ENCODE results near the gene SVIL. TPM values are rescaled to one million over a fixed set of nuclear protein-coding genes. Genes with fewer than 3 reads are reported as not detected.

Gene SVIL
- polyA plus RNA-seq, 1 donor (not counting 4 experiments of a cell fraction or from before 2014, with no cell fraction given), result 16.2 TPM

GRCh38 chr10:29414501-29414900 lies 220.3 kb downstream of the SVIL start:
- Histone ChIP-seq H3K27ac (ENCODE audit: control insufficient read depth, insufficient read depth, low read length) (no peak overlapping the region), H3K9me1 (ENCODE audit: control insufficient read depth, extremely low read depth, insufficient read depth, low read length) (no peaks in the 10 kb centered on the region), H3K9me3 (ENCODE audit: control insufficient read depth, low read depth, low read length) (no peaks in the 10 kb centered on the region), H3K4me2 (ENCODE audit: control insufficient read depth, extremely low read depth, insufficient read depth, low read depth, low read length) (no peak overlapping the region), H3K4me1 (ENCODE audit: control insufficient read depth, extremely low read depth, insufficient read depth, low read length) (peaks cover 9% of the 10 kb centered on the region), H3K4me3 (ENCODE audit: control insufficient read depth in 2 of 3, extremely low read depth in 1 of 3, insufficient read depth in 2 of 3, low read depth in 1 of 3, low read length in 3 of 3) (no peak overlapping the region), H3K27me3 (ENCODE audit: control insufficient read depth, extremely low read depth, insufficient read depth, low read length) (no peaks in the 10 kb centered on the region), H3K79me2 (ENCODE audit: control insufficient read depth, insufficient read depth, low read length) (peaks cover 88% of the 10 kb centered on the region), H2AFZ (ENCODE audit: control insufficient read depth, low read length) (no peak overlapping the region), H3K9ac (ENCODE audit: control insufficient read depth, extremely low read depth, insufficient read depth, low read length) (no peak overlapping the region), H4K20me1 (ENCODE audit: control insufficient read depth, extremely low read depth, insufficient read depth, low read length) (peaks cover 3% of the 10 kb centered on the region), H3K36me3 (ENCODE audit: control insufficient read depth in 2 of 2, extremely low read depth in 1 of 2, insufficient read depth in 2 of 2, low read length in 2 of 2) (peaks cover 0 to 2% of the 10 kb centered on the region in 2 experiments)
- DNase-seq (ENCODE audit: low read depth, low spot score) (no peak), FAIRE-seq (no peak)
- dilution Hi-C loops (cut with MboI; ENCODE audit: extremely low pct_ligation_motif_present, low sequenced_read_pairs), result no loop called here
- no peak for TF ChIP-seq CTCF (optimal IDR thresholded peaks at IDR 0.05 in 1 of 3, IDR thresholded peaks at IDR 0.05 in 1 of 3, conservative IDR thresholded peaks at IDR 0.05 in 1 of 3; ENCODE audit: extremely low read depth in 1 of 3, insufficient read depth in 2 of 3, low read length in 3 of 3)
- no peak for TF ChIP-seq EZH2 (IDR thresholded peaks at IDR 0.05; ENCODE audit: low read length)

GRCh38 chr10:29412485-29412884 lies 222.3 kb downstream of the SVIL start:
- Histone ChIP-seq H3K9me3 (ENCODE audit: control insufficient read depth, low read depth, low read length) (no peaks in the 10 kb centered on the region), H2AFZ (ENCODE audit: control insufficient read depth, low read length) (no peak overlapping the region), H3K9me1 (ENCODE audit: control insufficient read depth, extremely low read depth, insufficient read depth, low read length) (no peaks in the 10 kb centered on the region), H4K20me1 (ENCODE audit: control insufficient read depth, extremely low read depth, insufficient read depth, low read length) (peaks cover 3% of the 10 kb centered on the region), H3K9ac (ENCODE audit: control insufficient read depth, extremely low read depth, insufficient read depth, low read length) (no peak overlapping the region), H3K4me2 (ENCODE audit: control insufficient read depth, extremely low read depth, insufficient read depth, low read depth, low read length) (no peak overlapping the region), H3K4me3 (ENCODE audit: control insufficient read depth in 2 of 3, extremely low read depth in 1 of 3, insufficient read depth in 2 of 3, low read depth in 1 of 3, low read length in 3 of 3) (no peak overlapping the region), H3K27me3 (ENCODE audit: control insufficient read depth, extremely low read depth, insufficient read depth, low read length) (no peaks in the 10 kb centered on the region), H3K4me1 (ENCODE audit: control insufficient read depth, extremely low read depth, insufficient read depth, low read length) (peaks cover 15% of the 10 kb centered on the region), H3K36me3 (ENCODE audit: control insufficient read depth in 2 of 2, extremely low read depth in 1 of 2, insufficient read depth in 2 of 2, low read length in 2 of 2) (no peaks in the 10 kb centered on the region), H3K27ac (ENCODE audit: control insufficient read depth, insufficient read depth, low read length) (no peak overlapping the region), H3K79me2 (ENCODE audit: control insufficient read depth, insufficient read depth, low read length) (peaks cover 73% of the 10 kb centered on the region)
- FAIRE-seq (no peak), DNase-seq (ENCODE audit: low read depth, low spot score) (no peak)
- dilution Hi-C loops (cut with MboI; ENCODE audit: extremely low pct_ligation_motif_present, low sequenced_read_pairs), result no loop called here
- TF ChIP-seq CTCF (optimal IDR thresholded peaks at IDR 0.05 in 1 of 3, IDR thresholded peaks at IDR 0.05 in 1 of 3, conservative IDR thresholded peaks at IDR 0.05 in 1 of 3; ENCODE audit: extremely low read depth in 1 of 3, insufficient read depth in 2 of 3, low read length in 3 of 3) (no peak), EZH2 (IDR thresholded peaks at IDR 0.05; ENCODE audit: low read length) (no peak)

All from keratinocyte (primary cell).